ENCODE data around the gene PRPSAP2.

DNA sequence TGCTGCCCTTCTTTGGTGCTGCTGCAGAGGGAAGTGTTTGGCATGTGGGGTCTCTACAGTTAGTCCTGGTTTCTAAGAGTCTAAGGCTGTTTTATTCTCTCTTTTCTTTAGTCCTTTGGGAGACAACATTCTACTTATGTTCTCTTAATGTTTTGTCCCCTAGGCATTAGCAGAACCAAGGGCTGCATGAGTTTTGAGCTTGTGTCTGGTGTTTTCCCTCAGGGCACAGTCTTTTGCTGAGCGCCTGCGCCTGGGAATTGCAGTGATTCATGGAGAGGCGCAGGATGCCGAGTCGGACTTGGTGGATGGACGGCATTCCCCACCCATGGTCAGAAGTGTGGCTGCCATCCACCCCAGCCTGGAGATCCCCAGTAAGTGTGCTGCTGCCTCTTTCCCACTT is 53.0 kb downstream of the PRPSAP2 start:
- no peak for TF ChIP-seq POLR2A (IDR thresholded peaks at IDR 0.05; ENCODE audit: borderline replicate concordance, extremely low read depth, insufficient read depth, insufficient read length)
- TF ChIP-seq, protein P1, sequence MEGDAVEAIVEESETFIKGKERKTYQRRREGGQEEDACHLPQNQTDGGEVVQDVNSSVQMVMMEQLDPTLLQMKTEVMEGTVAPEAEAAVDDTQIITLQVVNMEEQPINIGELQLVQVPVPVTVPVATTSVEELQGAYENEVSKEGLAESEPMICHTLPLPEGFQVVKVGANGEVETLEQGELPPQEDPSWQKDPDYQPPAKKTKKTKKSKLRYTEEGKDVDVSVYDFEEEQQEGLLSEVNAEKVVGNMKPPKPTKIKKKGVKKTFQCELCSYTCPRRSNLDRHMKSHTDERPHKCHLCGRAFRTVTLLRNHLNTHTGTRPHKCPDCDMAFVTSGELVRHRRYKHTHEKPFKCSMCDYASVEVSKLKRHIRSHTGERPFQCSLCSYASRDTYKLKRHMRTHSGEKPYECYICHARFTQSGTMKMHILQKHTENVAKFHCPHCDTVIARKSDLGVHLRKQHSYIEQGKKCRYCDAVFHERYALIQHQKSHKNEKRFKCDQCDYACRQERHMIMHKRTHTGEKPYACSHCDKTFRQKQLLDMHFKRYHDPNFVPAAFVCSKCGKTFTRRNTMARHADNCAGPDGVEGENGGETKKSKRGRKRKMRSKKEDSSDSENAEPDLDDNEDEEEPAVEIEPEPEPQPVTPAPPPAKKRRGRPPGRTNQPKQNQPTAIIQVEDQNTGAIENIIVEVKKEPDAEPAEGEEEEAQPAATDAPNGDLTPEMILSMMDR (IDR thresholded peaks at IDR 0.05 in 2 of 3, conservative IDR thresholded peaks at IDR 0.05 in 1 of 3; ENCODE audit: borderline replicate concordance in 1 of 3, insufficient read depth in 1 of 3, low read depth in 2 of 3, low read length in 2 of 3) = no peak
- no peak for TF ChIP-seq SP1 (IDR thresholded peaks at IDR 0.05; ENCODE audit: low read depth)
- TF ChIP-seq YY1 (IDR thresholded peaks at IDR 0.05; ENCODE audit: extremely low read depth, insufficient replicate concordance, low read depth, low read length) = no peak
- TF ChIP-seq, protein P2, sequence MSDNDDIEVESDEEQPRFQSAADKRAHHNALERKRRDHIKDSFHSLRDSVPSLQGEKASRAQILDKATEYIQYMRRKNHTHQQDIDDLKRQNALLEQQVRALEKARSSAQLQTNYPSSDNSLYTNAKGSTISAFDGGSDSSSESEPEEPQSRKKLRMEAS (IDR thresholded peaks at IDR 0.05) = no peak
- TF ChIP-seq JUND (IDR thresholded peaks at IDR 0.05) = no peak
- TF ChIP-seq, protein P3, sequence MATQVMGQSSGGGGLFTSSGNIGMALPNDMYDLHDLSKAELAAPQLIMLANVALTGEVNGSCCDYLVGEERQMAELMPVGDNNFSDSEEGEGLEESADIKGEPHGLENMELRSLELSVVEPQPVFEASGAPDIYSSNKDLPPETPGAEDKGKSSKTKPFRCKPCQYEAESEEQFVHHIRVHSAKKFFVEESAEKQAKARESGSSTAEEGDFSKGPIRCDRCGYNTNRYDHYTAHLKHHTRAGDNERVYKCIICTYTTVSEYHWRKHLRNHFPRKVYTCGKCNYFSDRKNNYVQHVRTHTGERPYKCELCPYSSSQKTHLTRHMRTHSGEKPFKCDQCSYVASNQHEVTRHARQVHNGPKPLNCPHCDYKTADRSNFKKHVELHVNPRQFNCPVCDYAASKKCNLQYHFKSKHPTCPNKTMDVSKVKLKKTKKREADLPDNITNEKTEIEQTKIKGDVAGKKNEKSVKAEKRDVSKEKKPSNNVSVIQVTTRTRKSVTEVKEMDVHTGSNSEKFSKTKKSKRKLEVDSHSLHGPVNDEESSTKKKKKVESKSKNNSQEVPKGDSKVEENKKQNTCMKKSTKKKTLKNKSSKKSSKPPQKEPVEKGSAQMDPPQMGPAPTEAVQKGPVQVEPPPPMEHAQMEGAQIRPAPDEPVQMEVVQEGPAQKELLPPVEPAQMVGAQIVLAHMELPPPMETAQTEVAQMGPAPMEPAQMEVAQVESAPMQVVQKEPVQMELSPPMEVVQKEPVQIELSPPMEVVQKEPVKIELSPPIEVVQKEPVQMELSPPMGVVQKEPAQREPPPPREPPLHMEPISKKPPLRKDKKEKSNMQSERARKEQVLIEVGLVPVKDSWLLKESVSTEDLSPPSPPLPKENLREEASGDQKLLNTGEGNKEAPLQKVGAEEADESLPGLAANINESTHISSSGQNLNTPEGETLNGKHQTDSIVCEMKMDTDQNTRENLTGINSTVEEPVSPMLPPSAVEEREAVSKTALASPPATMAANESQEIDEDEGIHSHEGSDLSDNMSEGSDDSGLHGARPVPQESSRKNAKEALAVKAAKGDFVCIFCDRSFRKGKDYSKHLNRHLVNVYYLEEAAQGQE (IDR thresholded peaks at IDR 0.05; ENCODE audit: low read depth) = no peak

Data from HCT116 (cell line).